Measurements from ENCODE around the gene ADARB2. TPM values are rescaled to one million over a fixed set of nuclear protein-coding genes. Genes with fewer than 3 reads are reported as not detected.
A peak's percentile ranks its signal among the peaks of the same experiment; 100 is the strongest.

The ADARB2 gene
- total RNA-seq, 2 donors from 2014 or later = 8.0 to 12.2 TPM

DNA sequence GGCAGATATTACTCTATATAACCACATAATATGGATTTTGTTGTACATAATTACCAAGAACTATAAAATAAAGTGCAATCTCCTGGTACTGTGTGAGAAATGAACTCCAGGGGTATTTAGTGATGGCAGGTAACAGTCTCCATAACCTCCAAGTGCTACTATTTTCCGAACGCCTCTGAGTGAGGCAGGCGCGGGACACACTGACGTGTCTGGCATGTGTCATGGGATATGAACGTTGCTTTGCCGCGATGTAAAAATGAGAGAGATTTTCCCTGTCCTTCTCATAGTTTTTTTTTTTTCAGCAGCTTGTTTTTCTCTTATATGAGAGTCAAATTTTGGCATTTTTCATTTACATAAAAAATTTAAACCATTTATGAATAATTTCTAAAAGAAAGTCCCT is 3.6 kb downstream of the ADARB2 start:
- intact Hi-C loops (cut with DNase I) = no loop called here
- peaks cover 14% of the 10 kb centered on the region for H3K4me1 ChIP-seq
- no peak for ATAC-seq
- no peak for DNase-seq
- 64 to 85% methylated on average over 8 of the region's 8 CpGs for WGBS, 2 donors
- H3K36me3 ChIP-seq (replicated peaks in 1 of 2; ENCODE audit: insufficient read depth in 1 of 2, low read depth in 2 of 2) = no peaks in the 10 kb centered on the region
- no peak overlapping the region for H3K4me3 ChIP-seq
- H3K9me3 ChIP-seq = no peaks in the 10 kb centered on the region
- no peak for TF ChIP-seq POLR2A (IDR thresholded peaks at IDR 0.05)
- TF ChIP-seq, protein P1, sequence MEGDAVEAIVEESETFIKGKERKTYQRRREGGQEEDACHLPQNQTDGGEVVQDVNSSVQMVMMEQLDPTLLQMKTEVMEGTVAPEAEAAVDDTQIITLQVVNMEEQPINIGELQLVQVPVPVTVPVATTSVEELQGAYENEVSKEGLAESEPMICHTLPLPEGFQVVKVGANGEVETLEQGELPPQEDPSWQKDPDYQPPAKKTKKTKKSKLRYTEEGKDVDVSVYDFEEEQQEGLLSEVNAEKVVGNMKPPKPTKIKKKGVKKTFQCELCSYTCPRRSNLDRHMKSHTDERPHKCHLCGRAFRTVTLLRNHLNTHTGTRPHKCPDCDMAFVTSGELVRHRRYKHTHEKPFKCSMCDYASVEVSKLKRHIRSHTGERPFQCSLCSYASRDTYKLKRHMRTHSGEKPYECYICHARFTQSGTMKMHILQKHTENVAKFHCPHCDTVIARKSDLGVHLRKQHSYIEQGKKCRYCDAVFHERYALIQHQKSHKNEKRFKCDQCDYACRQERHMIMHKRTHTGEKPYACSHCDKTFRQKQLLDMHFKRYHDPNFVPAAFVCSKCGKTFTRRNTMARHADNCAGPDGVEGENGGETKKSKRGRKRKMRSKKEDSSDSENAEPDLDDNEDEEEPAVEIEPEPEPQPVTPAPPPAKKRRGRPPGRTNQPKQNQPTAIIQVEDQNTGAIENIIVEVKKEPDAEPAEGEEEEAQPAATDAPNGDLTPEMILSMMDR (IDR thresholded peaks at IDR 0.05) = no peak
- H3K27me3 ChIP-seq = peaks cover 0 to 30% of the 10 kb centered on the region in 2 donors
- H3K27ac ChIP-seq = no peak overlapping the region

DNA sequence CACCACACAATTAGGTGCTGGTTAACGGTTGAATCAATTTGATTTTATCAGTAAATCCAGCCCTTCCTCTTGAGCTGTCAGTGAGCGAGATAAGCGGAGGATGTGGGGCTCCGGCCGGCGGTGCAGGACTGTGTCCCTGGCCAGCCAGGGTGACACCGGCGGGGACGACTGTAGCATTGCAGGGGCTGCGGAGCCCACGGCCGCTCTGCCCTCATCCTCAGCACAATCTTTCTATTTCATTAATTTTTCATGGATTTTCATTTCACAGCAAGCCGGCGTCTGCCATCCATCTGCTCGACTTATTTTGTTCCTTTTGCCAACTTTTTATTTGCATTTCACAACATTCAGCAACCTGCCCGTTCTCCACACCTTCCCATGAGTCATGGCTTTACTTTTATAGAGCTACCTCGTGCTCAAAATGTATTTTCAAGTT is 4.7 kb downstream of the ADARB2 start:
- H3K36me3 ChIP-seq (replicated peaks in 1 of 2; ENCODE audit: insufficient read depth in 1 of 2, low read depth in 2 of 2) = no peaks in the 10 kb centered on the region
- DNase-seq = peak; percentile 20 to 58 (median 36)
- ATAC-seq = peak; percentile 70
- no peak overlapping the region for H3K27ac ChIP-seq
- TF ChIP-seq POLR2A (IDR thresholded peaks at IDR 0.05) = no peak
- TF ChIP-seq, protein P1 (IDR thresholded peaks at IDR 0.05) = no peak
- peaks cover 0 to 25% of the 10 kb centered on the region in 2 donors for H3K27me3 ChIP-seq
- intact Hi-C loops (cut with DNase I) = no loop called here
- H3K4me3 ChIP-seq = no peak overlapping the region
- WGBS, 2 donors = 7 to 10% methylated on average over 17 of the region's 17 CpGs
- H3K9me3 ChIP-seq = no peaks in the 10 kb centered on the region
- H3K4me1 ChIP-seq = peaks cover 12% of the 10 kb centered on the region

- intact Hi-C loops (cut with DNase I) = no loop called here
- DNase-seq = no peak
- Histone ChIP-seq H3K36me3 (replicated peaks in 1 of 2; ENCODE audit: insufficient read depth in 1 of 2, low read depth in 2 of 2) (no peaks in the 10 kb centered on the region), H3K27ac (no peak overlapping the region), H3K27me3 (peaks cover 0 to 20% of the 10 kb centered on the region in 2 donors), H3K4me1 (peaks cover 3% of the 10 kb centered on the region), H3K4me3 (no peak overlapping the region), H3K9me3 (no peaks in the 10 kb centered on the region)
- no peak for ATAC-seq
- TF ChIP-seq, protein P1 (IDR thresholded peaks at IDR 0.05) = no peak
- no peak for TF ChIP-seq POLR2A (IDR thresholded peaks at IDR 0.05)
- 58 to 62% methylated on average over 6 of the region's 6 CpGs for WGBS, 2 donors
Measured at GRCh38 chr10:1731592-1731991, 5.7 kb downstream of the ADARB2 start.

DNA sequence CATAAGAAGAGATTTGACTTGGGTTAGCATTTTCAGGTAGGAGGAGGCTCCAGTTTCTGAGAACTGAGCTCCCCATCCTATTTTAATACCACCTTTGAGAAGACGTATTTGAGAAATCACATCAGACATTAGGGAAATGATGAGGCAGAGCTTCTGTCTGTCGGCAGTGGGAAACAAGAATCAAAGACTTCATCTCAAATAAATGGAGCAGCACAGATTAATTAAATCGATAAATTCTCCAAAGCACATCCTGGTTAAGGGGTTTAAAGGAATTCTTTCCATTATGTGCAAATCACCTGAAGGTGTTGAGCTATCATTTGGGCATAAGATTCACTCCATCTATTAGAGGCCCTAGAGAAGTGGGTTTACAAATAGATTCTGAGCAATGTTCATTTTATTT is 7.6 kb downstream of the ADARB2 start:
- H3K4me3 ChIP-seq = no peak overlapping the region
- 51 to 57% methylated on average over 3 of the region's 3 CpGs for WGBS, 2 donors
- H3K4me1 ChIP-seq = no peaks in the 10 kb centered on the region
- intact Hi-C loops (cut with DNase I) = no loop called here
- no peak for ATAC-seq
- TF ChIP-seq, protein P1 (IDR thresholded peaks at IDR 0.05) = no peak
- no peak for TF ChIP-seq POLR2A (IDR thresholded peaks at IDR 0.05)
- DNase-seq = no peak
- no peaks in the 10 kb centered on the region for H3K36me3 ChIP-seq (replicated peaks in 1 of 2; ENCODE audit: insufficient read depth in 1 of 2, low read depth in 2 of 2)
- no peaks in the 10 kb centered on the region for H3K9me3 ChIP-seq
- H3K27me3 ChIP-seq = peaks cover 0 to 6% of the 10 kb centered on the region in 2 donors
- no peak overlapping the region for H3K27ac ChIP-seq

DNA sequence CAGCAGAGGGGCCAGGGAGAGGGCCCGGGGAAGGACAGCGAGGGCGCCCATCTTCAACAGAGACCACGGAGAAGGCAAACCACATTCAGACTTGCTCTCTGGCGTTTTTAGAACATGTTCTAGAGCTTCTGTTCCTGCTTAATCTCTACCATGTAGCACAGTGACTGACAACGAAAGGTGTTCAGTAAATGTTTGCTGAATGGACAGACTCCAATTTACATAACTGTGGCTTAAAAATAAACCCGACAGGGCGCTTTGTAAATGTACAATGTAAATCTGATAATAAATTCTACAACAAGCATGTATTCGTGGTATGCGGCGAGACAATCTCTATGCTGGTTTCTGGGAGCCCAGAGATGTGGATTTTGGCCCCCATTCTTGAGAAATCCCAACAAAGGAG is 10.5 kb downstream of the ADARB2 start:
- no peak for DNase-seq
- H3K9me3 ChIP-seq = no peaks in the 10 kb centered on the region
- no peak for TF ChIP-seq POLR2A (IDR thresholded peaks at IDR 0.05)
- TF ChIP-seq, protein P1 (IDR thresholded peaks at IDR 0.05) = no peak
- intact Hi-C loops (cut with DNase I) = no loop called here
- no peaks in the 10 kb centered on the region for H3K27me3 ChIP-seq
- H3K36me3 ChIP-seq (replicated peaks in 1 of 2; ENCODE audit: insufficient read depth in 1 of 2, low read depth in 2 of 2) = no peaks in the 10 kb centered on the region
- no peak overlapping the region for H3K27ac ChIP-seq
- 38 to 44% methylated on average over 11 of the region's 11 CpGs for WGBS, 2 donors
- no peak for ATAC-seq
- no peak overlapping the region for H3K4me3 ChIP-seq
- no peaks in the 10 kb centered on the region for H3K4me1 ChIP-seq
